K562 (cell line): ENCODE data around the gene FGF21. TPM values are rescaled to one million over a fixed set of nuclear protein-coding genes. Genes with fewer than 3 reads are reported as not detected.

Experiments
- ATF3 ChIP-seq, 2 experiments: fragments of 450-650 bp in 1 of 2; sonication (generic) in 1 of 2; formaldehyde crosslinking in 1 of 2; IDR thresholded peaks in 1 of 2; conservative IDR thresholded peaks in 1 of 2; 2 replicates each; pipeline versions ENCODE4 v1.6.1 to v1.8.1; 2016 to 2023; ENCODE audit warnings: mild to moderate bottlenecking in 2 of 2, moderate library complexity in 2 of 2, inconsistent platforms in 1 of 2, missing genetic modification reagents in 1 of 2
- CREB3 ChIP-seq: fragments of 450-650 bp; conservative IDR thresholded peaks from 2 replicates; pipeline ENCODE4 v1.6.1; 2016; ENCODE audit warnings: missing genetic modification characterization, low read depth, mild to moderate bottlenecking, missing compliant biosample characterization, moderate library complexity
- CTCFL ChIP-seq: IDR thresholded peaks from 2 replicates; pipeline ENCODE4 v1.6.1; 2011; ENCODE audit warnings: borderline replicate concordance, low read depth, mild to moderate bottlenecking, moderate library complexity, low read length; ENCODE audit not compliant: insufficient read depth, poor library complexity, severe bottlenecking
- DMBX1 ChIP-seq: fragments of 250-450 bp; sonication (Bioruptor Pico); IDR thresholded peaks from 2 replicates; pipeline ENCODE4 v1.8.0; 2022; ENCODE audit warnings: inconsistent platforms, mild to moderate bottlenecking, moderate library complexity, borderline replicate concordance
- HMG20A ChIP-seq: fragments of 450-650 bp; formaldehyde crosslinking; conservative IDR thresholded peaks from 2 replicates; pipeline ENCODE4 v1.4.0; 2020; ENCODE audit warnings: mild to moderate bottlenecking, mixed read lengths
- ILF3 ChIP-seq: fragments of 450-650 bp; IDR thresholded peaks from 2 replicates; pipeline ENCODE4 v1.6.1; 2018; ENCODE audit warnings: antibody characterized with exemption, mild to moderate bottlenecking, moderate library complexity, borderline replicate concordance
- IRF1 ChIP-seq: sonication (generic); formaldehyde crosslinking; IDR thresholded peaks from 2 replicates; pipeline ENCODE4 v1.8.0; 2022; ENCODE audit warnings: missing genetic modification reagents, mild to moderate bottlenecking, borderline replicate concordance
- KHSRP ChIP-seq: fragments of 450-650 bp; IDR thresholded peaks from 2 replicates; pipeline ENCODE4 v1.6.1; 2017
- MBD1 ChIP-seq: fragments of 250-450 bp; sonication (Bioruptor Pico); IDR thresholded peaks from 2 replicates; pipeline ENCODE4 v1.8.0; 2022; ENCODE audit warnings: inconsistent platforms
- MXI1 ChIP-seq: IDR thresholded peaks from 2 replicates; pipeline ENCODE4 v1.6.1; 2011; ENCODE audit warnings: low read depth, mild to moderate bottlenecking, improper control_type of control experiment, low read length
- SIN3A ChIP-seq, 2 experiments: fragments of 150-350 bp in 1 of 2; IDR thresholded peaks; 2 replicates each; pipeline ENCODE4 v1.6.1; 2011 to 2016; ENCODE audit warnings: borderline replicate concordance in 2 of 2, low read depth in 2 of 2, low read length in 2 of 2, mild to moderate bottlenecking in 2 of 2, moderate library complexity in 2 of 2; ENCODE audit not compliant: control insufficient read depth in 1 of 2
- TBL1XR1 ChIP-seq, 2 experiments: IDR thresholded peaks; 2 replicates each; pipeline ENCODE4 v1.6.1; 2012; ENCODE audit warnings: improper control_type of control experiment in 2 of 2, low read length in 2 of 2, mild to moderate bottlenecking in 1 of 2
- TFAP4 ChIP-seq: sonication (generic); formaldehyde crosslinking; IDR thresholded peaks from 2 replicates; pipeline ENCODE4 v1.8.0; 2022; ENCODE audit warnings: missing genetic modification reagents, mild to moderate bottlenecking, moderate library complexity, borderline replicate concordance
- USF1 ChIP-seq: sonication (generic); formaldehyde crosslinking; IDR thresholded peaks from 2 replicates; pipeline ENCODE4 v1.9.0; 2022; ENCODE audit warnings: mild to moderate bottlenecking, missing genetic modification reagents
- WHSC1 ChIP-seq: IDR thresholded peaks from one replicate; pipeline ENCODE4 v1.6.1; 2012; ENCODE audit warnings: low read length, control low read depth, inconsistent platforms
- ZEB2 ChIP-seq: fragments of 450-650 bp; IDR thresholded peaks from 2 replicates; pipeline ENCODE4 v1.6.1; 2016
- ZNF699 ChIP-seq: fragments of 250-450 bp; sonication (Bioruptor Pico); IDR thresholded peaks from 2 replicates; pipeline ENCODE4 v1.8.0; 2021; ENCODE audit warnings: mild to moderate bottlenecking, moderate library complexity; ENCODE audit not compliant: insufficient replicate concordance
- polyA plus RNA-seq, 8 experiments: library from polyadenylated mRNA; depleted of rRNA in 4 of 8; stranded (reverse) in 5 of 8; unstranded in 3 of 8; fragments of >200 nt; fragmentation: Nextera tagmentation in 2 of 8; fragmentation: Illumina TruSeq in 1 of 8; extraction: Ambion mirVana in 2 of 8; extraction: Trizol in 1 of 8; gene quantifications; 2 replicates each; pipeline versions ENCODE4 v1.2.1 to v1.2.3, GENCODE V29; 2011 to 2014; ENCODE audit warnings: inconsistent platforms in 1 of 8, missing spikeins in 1 of 8
- total RNA-seq, 7 experiments: library from RNA; depleted of rRNA in 6 of 7; stranded (reverse); fragments of >200 nt in 6 of 7; fragmentation: Illumina TruSeq in 2 of 7; extraction: Trizol in 2 of 7; gene quantifications; 2 replicates each; pipeline versions ENCODE4 v1.2.1 to v1.2.3, GENCODE V29; 2011 to 2021; ENCODE audit warnings: low replicate concordance in 1 of 7

The FGF21 gene
- total and polyA plus RNA-seq, 9 of the 15 experiments (the other 6 are each of a cell fraction or from before 2014, with no cell fraction given): 0.04 to 0.77 (median 0.09) TPM; not detected in 6

- TF ChIP-seq MBD1 (CRISPR knock-in tag): no peak
- TF ChIP-seq WHSC1: no peak
- peak; percentile 70; the same call in 1 of the 2 replicates for TF ChIP-seq ZEB2
- no peak for TF ChIP-seq IRF1 (CRISPR knock-in tag)
- no peak for TF ChIP-seq ZNF699 (CRISPR knock-in tag)
- no peak for TF ChIP-seq MXI1
- TF ChIP-seq HMG20A (CRISPR knock-in tag): no peak
- peak; percentile 45 for TF ChIP-seq USF1 (CRISPR knock-in tag)
- TF ChIP-seq ATF3 (IDR thresholded peaks at IDR 0.05): peak; percentile 90
- TF ChIP-seq ATF3 (CRISPR knock-in tag; conservative IDR thresholded peaks at IDR 0.05): peak; percentile 83
- TF ChIP-seq CTCFL: peak; percentile 96
- no peak for TF ChIP-seq TBL1XR1 (IDR thresholded peaks at IDR 0.05; ENCODE audit: low read length in 2 of 2)
- peak; percentile 86 for TF ChIP-seq TFAP4
- peak; percentile 89 for TF ChIP-seq CREB3 (tag)
- TF ChIP-seq DMBX1 (CRISPR knock-in tag): peak; percentile 62; the same call in 1 of the 2 replicates
- TF ChIP-seq KHSRP: no peak
- TF ChIP-seq ILF3: no peak; the same call in 1 of the 2 replicates
- TF ChIP-seq SIN3A (IDR thresholded peaks at IDR 0.05; ENCODE audit: borderline replicate concordance in 2 of 2, control insufficient read depth in 1 of 2, low read depth in 2 of 2, low read length in 2 of 2): no peak
These were observed 39.8 kb downstream of the FGF21 start (continued) for GRCh38 chr19:48795055-48795684.
